Endothelial cell of hepatic sinusoid (primary cell): ENCODE results near the gene PDAP1.
"Not testable (repeated sequence)": the region's sequence is repeated elsewhere in the genome, so short reads cannot be mapped to it uniquely, and the experiment has no call there.

Experiments
- in situ Hi-C: cut with HindIII; loops from 2 replicates; pipeline ENCODE4 v1.10.0; 2017; ENCODE audit warnings: low sequenced_read_pairs

The PDAP1 gene

DNA sequence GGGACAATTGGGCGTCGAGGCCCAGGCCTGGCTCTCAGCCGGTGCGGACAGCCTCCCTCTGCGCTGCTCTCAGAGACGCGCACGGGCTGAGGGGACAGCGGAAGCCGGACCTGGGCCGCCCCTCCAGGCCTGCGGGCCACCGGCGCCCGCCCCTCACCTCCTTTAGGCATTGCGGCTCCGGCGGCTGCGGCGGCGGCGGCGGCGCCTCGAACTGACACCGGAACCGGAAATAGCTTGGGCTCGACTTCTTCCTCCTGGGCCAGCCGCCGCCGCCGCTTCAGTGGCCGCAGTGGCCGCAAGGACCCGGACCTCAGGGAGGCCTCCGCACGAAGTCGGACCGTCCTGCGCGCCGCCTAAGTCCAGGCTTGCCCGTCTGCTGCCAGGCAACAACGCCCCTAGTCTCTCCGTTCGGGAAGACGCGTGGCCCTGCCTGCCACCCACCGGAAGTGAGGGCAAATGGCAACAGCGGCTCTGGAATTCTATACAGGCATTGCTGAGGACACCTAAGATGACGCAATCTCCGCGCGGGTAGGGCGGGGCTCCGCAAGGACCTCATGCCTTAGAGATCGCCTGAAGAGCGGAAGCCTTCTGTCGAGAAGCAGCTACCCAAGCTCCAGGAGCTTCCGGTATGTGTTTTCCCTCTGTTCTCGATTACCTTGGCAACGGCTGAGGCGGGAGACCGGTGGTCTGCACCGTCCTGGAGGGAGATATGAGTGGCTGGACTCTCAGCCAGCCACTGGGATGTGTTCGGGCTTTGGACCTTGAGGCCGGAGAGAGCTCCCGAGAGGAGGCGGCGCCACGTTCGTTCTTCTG, at the start of gene PDAP1, which contains the start of gene BUD31:
PDAP1 (minus strand) TSS at position 219 of the 813 bp plus-strand sequence; CDS start at position 170, 49 bp downstream.
BUD31 (plus strand) TSS at position 591 of the 813 bp plus-strand sequence. CDS start 2,124 bp downstream, outside the sequence.
- in situ Hi-C loops = no loop called here

GRCh38 chr7:99457650-99458493, 49.5 kb upstream of the PDAP1 start:
- in situ Hi-C loops = no loop called here

GRCh38 chr7:99457050-99457649, 48.8 kb upstream of the PDAP1 start:
- in situ Hi-C loops = no loop called here

DNA sequence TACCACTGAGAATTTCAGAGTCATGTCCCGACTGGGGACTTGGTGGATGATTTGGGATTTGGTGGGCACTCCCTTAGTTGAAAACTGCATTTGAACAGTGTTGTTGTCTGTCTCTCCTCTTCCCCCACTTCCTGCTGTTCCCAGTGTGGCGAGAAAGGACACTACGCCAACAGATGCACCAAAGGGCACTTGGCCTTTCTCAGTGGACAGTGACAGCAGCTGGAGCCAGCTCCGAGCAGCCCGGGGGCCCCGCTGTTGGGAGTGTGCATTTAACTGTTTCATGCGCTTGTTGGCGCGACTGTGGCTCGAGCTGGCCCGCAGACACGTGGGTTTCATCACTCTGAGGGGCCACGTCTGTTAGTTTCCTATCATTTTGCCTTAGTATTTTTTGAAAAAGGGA, 47.9 kb upstream of the PDAP1 start:
- in situ Hi-C loops = no loop called here

DNA sequence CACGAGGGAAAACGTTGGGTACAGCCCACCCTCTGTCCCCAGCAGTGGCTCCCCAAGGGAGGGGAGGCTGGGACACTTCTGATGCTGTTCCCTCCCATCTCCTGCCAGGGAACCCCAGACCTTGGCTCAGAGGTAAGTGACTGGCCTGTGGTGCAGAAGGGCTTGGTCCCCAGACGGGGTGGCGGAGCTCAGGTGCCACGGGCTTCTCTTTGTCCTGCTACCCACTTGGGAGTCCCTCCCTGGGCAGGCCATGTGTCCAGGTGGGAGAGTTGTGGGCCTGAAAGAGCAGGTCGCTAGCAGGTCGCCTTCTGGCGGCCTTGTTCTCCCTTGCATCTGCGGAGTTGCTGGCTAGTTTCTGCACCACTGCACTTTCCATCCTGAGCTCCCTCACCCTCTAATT, 47.5 kb upstream of the PDAP1 start:
- in situ Hi-C loops = no loop called here

DNA sequence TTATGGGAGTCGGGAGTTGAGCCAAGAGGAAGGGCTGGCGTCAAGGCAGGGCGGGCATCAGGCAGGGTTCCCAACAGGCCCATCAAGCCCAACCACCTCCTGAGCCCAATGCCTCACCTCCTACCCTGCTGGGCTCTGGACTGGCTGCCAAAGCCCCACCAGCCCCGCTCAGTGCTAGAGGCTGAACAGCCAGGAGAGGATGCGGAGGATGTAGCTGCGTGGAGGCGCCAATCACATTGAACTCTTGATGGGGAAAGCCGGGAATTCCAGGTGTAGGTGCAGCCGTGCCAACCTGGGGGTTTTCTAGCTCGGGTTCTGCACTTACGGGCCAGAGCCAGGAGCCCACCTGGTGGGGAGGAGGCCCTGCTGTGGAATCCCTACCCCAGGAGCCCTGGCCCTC, 44.7 kb upstream of the PDAP1 start:
- in situ Hi-C loops = no loop called here

DNA sequence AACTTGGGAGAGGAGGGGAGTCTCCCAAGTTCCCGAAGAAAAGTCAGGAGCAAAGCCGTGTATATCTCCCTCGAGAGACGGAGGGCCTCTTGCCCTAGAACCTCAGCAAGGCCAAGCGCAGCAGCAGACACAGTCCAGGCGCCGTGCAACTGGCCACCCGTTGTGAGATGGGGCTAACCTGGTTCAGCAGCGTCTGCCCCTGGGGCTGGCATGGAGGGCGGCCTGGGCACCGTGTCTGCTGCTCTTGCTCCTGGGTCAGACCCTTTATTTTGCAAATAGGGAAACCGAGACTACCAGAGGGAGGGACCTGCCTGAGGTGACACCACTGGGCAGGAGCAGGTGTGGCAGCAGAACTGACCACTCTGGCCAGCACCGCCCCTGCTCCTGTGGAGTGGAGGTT, 44.1 kb upstream of the PDAP1 start:
- in situ Hi-C loops = no loop called here

GRCh38 chr7:99451936-99452335, 43.5 kb upstream of the PDAP1 start:
- in situ Hi-C loops = no loop called here

DNA sequence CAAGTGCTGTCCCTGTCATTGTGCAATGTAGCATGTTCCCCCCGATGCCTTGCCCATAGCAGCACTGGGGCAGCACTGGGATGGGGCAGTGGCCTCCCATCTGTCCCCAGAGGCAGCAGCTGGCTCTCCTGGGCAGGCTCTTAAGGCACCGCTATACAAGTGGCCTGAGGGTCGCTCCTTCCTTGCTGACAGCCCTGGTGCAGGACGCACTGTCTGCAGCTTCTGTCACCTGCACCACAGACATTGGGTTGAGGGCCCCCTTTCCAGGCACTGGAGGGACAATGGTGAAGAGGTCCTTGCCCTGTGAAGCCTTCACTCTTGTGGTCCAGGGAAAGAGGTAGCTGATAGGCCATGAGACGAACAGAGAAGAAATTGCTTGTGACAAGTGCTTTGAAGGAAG, 40.9 kb upstream of the PDAP1 start:
- in situ Hi-C loops = no loop called here

GRCh38 chr7:99448855-99449254, 40.5 kb upstream of the PDAP1 start:
- in situ Hi-C loops = no loop called here

- in situ Hi-C loops = no loop called here
These were observed 39.5 kb upstream of the PDAP1 start for GRCh38 chr7:99447943-99448342.

GRCh38 chr7:99446096-99446495, 37.7 kb upstream of the PDAP1 start:
- in situ Hi-C loops = no loop called here

DNA sequence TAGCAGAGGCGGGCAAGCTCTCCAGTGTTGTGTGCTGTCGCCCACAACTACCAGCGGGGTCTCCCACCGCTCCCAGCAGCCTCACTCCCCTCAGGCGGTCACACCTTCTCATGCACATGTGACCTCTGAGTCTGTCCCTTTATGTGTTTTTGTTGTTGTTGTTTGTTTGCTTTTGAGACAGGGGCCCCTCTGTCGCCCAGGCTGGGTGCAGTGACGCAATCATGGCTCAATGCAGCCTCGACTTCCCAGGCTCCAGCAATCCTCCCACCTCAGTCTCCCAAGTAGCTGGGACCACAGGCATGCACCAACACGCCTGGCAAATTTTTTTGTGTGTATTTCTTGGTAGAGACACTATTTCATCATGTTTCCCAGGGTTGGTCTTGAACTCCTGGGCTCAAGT, 31.8 kb upstream of the PDAP1 start:
- in situ Hi-C loops = no loop called here

DNA sequence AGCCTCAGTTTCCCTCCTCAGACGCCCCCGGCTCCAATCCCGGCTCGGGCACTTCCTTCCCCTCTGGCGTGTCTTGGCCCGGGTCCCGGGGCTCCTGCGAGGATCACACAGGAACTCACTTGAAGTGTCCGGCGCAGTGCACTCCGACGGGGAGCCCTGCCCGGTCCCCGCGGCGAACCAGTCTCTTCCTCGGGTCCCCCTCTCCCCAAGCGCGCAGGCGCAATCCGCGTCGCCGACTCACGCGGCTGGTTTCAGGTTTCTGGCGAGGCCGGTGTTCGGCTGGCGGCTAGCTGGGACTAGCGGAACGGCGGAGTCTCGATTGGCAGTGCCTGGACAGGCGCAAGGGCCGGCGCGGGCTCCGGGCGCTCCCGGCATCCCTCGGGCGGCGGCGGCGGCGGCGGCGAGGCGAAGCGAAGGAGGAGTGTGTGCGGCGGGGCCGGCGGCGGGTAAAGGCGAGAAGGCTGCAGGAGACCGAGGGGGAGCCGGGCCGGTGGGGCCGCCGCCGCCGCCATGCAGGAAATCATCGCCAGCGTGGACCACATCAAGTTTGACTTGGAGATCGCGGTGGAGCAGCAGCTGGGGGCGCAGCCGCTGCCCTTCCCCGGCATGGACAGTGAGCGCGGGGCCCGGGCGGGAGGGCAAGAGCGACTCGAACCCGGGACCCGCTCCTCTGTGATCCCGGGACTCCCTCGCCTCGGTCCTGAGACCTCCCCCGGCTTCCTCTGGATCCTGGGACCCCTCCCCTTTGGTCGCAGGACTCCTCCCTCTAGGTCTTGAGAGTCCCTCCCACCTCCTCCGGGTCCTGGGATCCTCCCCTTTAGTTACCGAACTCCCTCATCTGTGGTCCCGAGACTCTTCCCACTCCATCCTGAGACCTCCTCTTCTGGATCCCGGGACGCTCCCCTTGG, 30.4 kb upstream of the PDAP1 start, which contains the start of the genes CPSF4 and PTCD1:
CPSF4 (plus strand) TSS at position 371 of the 908 bp plus-strand sequence; CDS start at position 511, 140 bp downstream.
PTCD1 (minus strand) TSS at position 226 of the 908 bp plus-strand sequence. CDS start 3,556 bp downstream, outside the sequence.
- in situ Hi-C loops = no loop called here

GRCh38 chr7:99437946-99438572, 29.7 kb upstream of the PDAP1 start:
- in situ Hi-C loops = no loop called here

- in situ Hi-C loops = no loop called here
These were observed 24.8 kb upstream of the PDAP1 start for GRCh38 chr7:99433158-99433557.

GRCh38 chr7:99431756-99432540, 23.6 kb upstream of the PDAP1 start:
- in situ Hi-C loops = not testable (repeated sequence)

- in situ Hi-C loops = no loop called here
These were observed 21.4 kb upstream of the PDAP1 start for GRCh38 chr7:99429756-99430155.
